Measurements from ENCODE around the gene IFNAR1.

The IFNAR1 gene

GRCh38 chr21:33391656-33392055 is 66.9 kb downstream of the IFNAR1 start:
- TF ChIP-seq EZH2phosphoT487 (IDR thresholded peaks at IDR 0.05; ENCODE audit: borderline replicate concordance) (no peak), CTCF (conservative IDR thresholded peaks at IDR 0.05; ENCODE audit: low read length) (no peak)
- peaks cover 7% of the 10 kb centered on the region for H3K4me1 ChIP-seq (ENCODE audit: insufficient read depth, low read length, poor library complexity, severe bottlenecking)

GRCh38 chr21:33392284-33392985 is 67.7 kb downstream of the IFNAR1 start:
- H4K20me1 ChIP-seq (ENCODE audit: insufficient read depth, low read length, poor library complexity, severe bottlenecking), result no peaks in the 10 kb centered on the region
- no peak overlapping the region for H3K4me2 ChIP-seq (ENCODE audit: low read depth, low read length, poor library complexity, severe bottlenecking)
- H3K4me3 ChIP-seq (ENCODE audit: low read length, poor library complexity, severe bottlenecking), result no peak overlapping the region
- H3K79me2 ChIP-seq (ENCODE audit: insufficient read depth, low read length), result no peaks in the 10 kb centered on the region
- H3K4me1 ChIP-seq (ENCODE audit: insufficient read depth, low read length, poor library complexity, severe bottlenecking), result peaks cover 7% of the 10 kb centered on the region
- H3K36me3 ChIP-seq (ENCODE audit: insufficient read depth, low read length), result no peaks in the 10 kb centered on the region
- peak overlapping the region; percentile 54; the same call in 1 of the 2 replicates for H2AFZ ChIP-seq (ENCODE audit: low read length)
- no peaks in the 10 kb centered on the region for H3F3A ChIP-seq (ENCODE audit: low read depth)
- no peak overlapping the region for H3K9ac ChIP-seq (ENCODE audit: low read depth, low read length, poor library complexity, severe bottlenecking)
- H3K9me3 ChIP-seq (ENCODE audit: insufficient read depth, low read depth, low read length), result no peaks in the 10 kb centered on the region
- no peaks in the 10 kb centered on the region for H3K27me3 ChIP-seq (ENCODE audit: insufficient read depth, low read length, poor library complexity, severe bottlenecking)
- TF ChIP-seq EZH2phosphoT487 (IDR thresholded peaks at IDR 0.05; ENCODE audit: borderline replicate concordance), result no peak
- no peak for TF ChIP-seq CTCF (conservative IDR thresholded peaks at IDR 0.05; ENCODE audit: low read length)
- H3K9me2 ChIP-seq (replicated peaks; ENCODE audit: low read depth, low read length), result no peaks in the 10 kb centered on the region

More at GRCh38 chr21:33391656-33392055, 66.9 kb downstream of the IFNAR1 start:
- Histone ChIP-seq H3K9ac (ENCODE audit: low read depth, low read length, poor library complexity, severe bottlenecking) (no peak overlapping the region), H3K36me3 (ENCODE audit: insufficient read depth, low read length) (no peaks in the 10 kb centered on the region), H3K9me3 (ENCODE audit: insufficient read depth, low read depth, low read length) (no peaks in the 10 kb centered on the region), H2AFZ (ENCODE audit: low read length) (no peak overlapping the region), H3F3A (ENCODE audit: low read depth) (no peaks in the 10 kb centered on the region), H4K20me1 (ENCODE audit: insufficient read depth, low read length, poor library complexity, severe bottlenecking) (no peaks in the 10 kb centered on the region), H3K27me3 (ENCODE audit: insufficient read depth, low read length, poor library complexity, severe bottlenecking) (no peaks in the 10 kb centered on the region), H3K4me3 (ENCODE audit: low read length, poor library complexity, severe bottlenecking) (no peak overlapping the region), H3K79me2 (ENCODE audit: insufficient read depth, low read length) (no peaks in the 10 kb centered on the region), H3K9me2 (replicated peaks; ENCODE audit: low read depth, low read length) (no peaks in the 10 kb centered on the region), H3K4me2 (ENCODE audit: low read depth, low read length, poor library complexity, severe bottlenecking) (no peak overlapping the region)

GRCh38 chr21:33393348-33393747 is 68.6 kb downstream of the IFNAR1 start:
- no peaks in the 10 kb centered on the region for H4K20me1 ChIP-seq (ENCODE audit: insufficient read depth, low read length, poor library complexity, severe bottlenecking)
- H3K4me3 ChIP-seq (ENCODE audit: low read length, poor library complexity, severe bottlenecking), result no peak overlapping the region
- H3F3A ChIP-seq (ENCODE audit: low read depth), result no peaks in the 10 kb centered on the region
- H3K4me1 ChIP-seq (ENCODE audit: insufficient read depth, low read length, poor library complexity, severe bottlenecking), result peaks cover 7% of the 10 kb centered on the region
- TF ChIP-seq EZH2phosphoT487 (IDR thresholded peaks at IDR 0.05; ENCODE audit: borderline replicate concordance), result no peak
- TF ChIP-seq CTCF (conservative IDR thresholded peaks at IDR 0.05; ENCODE audit: low read length), result no peak
- H3K4me2 ChIP-seq (ENCODE audit: low read depth, low read length, poor library complexity, severe bottlenecking), result no peak overlapping the region
- no peaks in the 10 kb centered on the region for H3K27me3 ChIP-seq (ENCODE audit: insufficient read depth, low read length, poor library complexity, severe bottlenecking)
- H3K36me3 ChIP-seq (ENCODE audit: insufficient read depth, low read length), result no peaks in the 10 kb centered on the region
- H3K9me2 ChIP-seq (replicated peaks; ENCODE audit: low read depth, low read length), result no peaks in the 10 kb centered on the region
- no peak overlapping the region for H3K9ac ChIP-seq (ENCODE audit: low read depth, low read length, poor library complexity, severe bottlenecking)
- no peaks in the 10 kb centered on the region for H3K79me2 ChIP-seq (ENCODE audit: insufficient read depth, low read length)
- no peak overlapping the region for H2AFZ ChIP-seq (ENCODE audit: low read length)
- no peaks in the 10 kb centered on the region for H3K9me3 ChIP-seq (ENCODE audit: insufficient read depth, low read depth, low read length)

Measured in Loucy (cell line).